ENCODE data around the gene RXRA.

The RXRA gene

GRCh38 chr9:134325813-134326723 lies at the start of gene RXRA:
Gene RXRA (plus strand): TSS chr9:134326455. CDS start chr9:134326632, 177 bp downstream.
- DNase-seq = peak; percentile 59

GRCh38 chr9:134278286-134278685 lies 48.0 kb upstream of the RXRA start:
- no peak for DNase-seq

- no peak for DNase-seq
Observed at GRCh38 chr9:134278974-134279640, 47.1 kb upstream of the RXRA start.

GRCh38 chr9:134282138-134282650 lies 44.1 kb upstream of the RXRA start:
- DNase-seq = no peak

GRCh38 chr9:134283111-134283515 lies 43.1 kb upstream of the RXRA start:
- no peak for DNase-seq

GRCh38 chr9:134283692-134284265 lies 42.5 kb upstream of the RXRA start:
- no peak for DNase-seq

- DNase-seq = no peak
Observed at GRCh38 chr9:134284273-134284672, 42.0 kb upstream of the RXRA start.

GRCh38 chr9:134284741-134285140 lies 41.5 kb upstream of the RXRA start:
- no peak for DNase-seq

GRCh38 chr9:134285215-134285845 lies 40.9 kb upstream of the RXRA start:
- no peak for DNase-seq

GRCh38 chr9:134286471-134287245 lies 39.6 kb upstream of the RXRA start:
- DNase-seq = no peak

- peak; percentile 80 for DNase-seq
Observed at GRCh38 chr9:134287591-134288491, 38.4 kb upstream of the RXRA start.

- DNase-seq = no peak
Observed at GRCh38 chr9:134288746-134289145, 37.5 kb upstream of the RXRA start.

- peak; percentile 17 for DNase-seq
Observed at GRCh38 chr9:134289241-134289875, 36.9 kb upstream of the RXRA start.

GRCh38 chr9:134290603-134291451 lies 35.4 kb upstream of the RXRA start:
- no peak for DNase-seq

- no peak for DNase-seq
Observed at GRCh38 chr9:134291452-134291881, 34.8 kb upstream of the RXRA start.

- DNase-seq = no peak
Observed at GRCh38 chr9:134291961-134292871, 34.0 kb upstream of the RXRA start.

GRCh38 chr9:134293031-134293521 lies 33.2 kb upstream of the RXRA start:
- no peak for DNase-seq

- peak; percentile 67 for DNase-seq
Observed at GRCh38 chr9:134293611-134294152, 32.6 kb upstream of the RXRA start.
